ENCODE data around the gene SLC24A3.

DNA sequence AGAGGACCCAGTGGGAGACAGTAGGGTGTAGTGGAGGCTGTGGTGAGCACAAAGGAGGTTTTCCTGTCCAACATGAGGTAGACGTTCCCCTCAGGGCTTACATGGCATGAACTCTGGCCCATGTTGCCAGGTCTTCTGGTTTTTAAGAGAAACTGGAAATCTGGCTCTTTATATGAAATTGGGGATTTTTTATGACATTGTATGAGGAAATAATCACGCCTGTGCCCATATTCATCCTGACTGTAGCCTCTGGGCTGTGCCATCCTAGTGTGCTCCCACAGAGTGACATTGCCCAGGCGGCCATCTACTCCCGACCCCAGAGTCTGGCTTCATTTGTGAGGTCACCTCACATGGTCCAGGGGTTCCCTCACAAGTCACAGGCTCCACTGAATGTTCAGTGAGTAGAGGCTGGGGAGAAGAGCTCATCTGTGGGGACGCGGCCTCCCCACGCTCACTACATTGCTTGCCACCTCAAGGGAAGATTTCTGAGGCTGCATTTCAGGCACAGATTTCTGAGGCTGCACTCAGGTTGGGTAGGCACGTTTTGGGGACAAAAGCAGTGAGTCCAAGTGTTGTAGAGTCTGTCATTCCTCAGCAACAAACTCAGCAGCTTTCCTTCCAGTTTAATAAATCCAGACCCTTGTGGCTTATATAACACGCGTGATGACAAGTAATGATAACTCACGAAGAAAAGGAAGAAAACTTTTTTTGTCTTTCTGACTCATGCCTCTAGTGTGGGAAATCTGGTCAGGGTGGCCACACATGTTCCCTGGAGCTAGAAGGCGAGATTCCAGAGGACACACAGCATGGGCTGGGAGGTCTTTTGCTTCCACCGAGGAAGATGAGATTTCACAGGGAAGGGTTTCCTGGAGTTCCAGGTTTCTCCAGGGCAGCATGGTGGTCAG is 41.7 kb downstream of the SLC24A3 start:
- TF ChIP-seq, protein P1, sequence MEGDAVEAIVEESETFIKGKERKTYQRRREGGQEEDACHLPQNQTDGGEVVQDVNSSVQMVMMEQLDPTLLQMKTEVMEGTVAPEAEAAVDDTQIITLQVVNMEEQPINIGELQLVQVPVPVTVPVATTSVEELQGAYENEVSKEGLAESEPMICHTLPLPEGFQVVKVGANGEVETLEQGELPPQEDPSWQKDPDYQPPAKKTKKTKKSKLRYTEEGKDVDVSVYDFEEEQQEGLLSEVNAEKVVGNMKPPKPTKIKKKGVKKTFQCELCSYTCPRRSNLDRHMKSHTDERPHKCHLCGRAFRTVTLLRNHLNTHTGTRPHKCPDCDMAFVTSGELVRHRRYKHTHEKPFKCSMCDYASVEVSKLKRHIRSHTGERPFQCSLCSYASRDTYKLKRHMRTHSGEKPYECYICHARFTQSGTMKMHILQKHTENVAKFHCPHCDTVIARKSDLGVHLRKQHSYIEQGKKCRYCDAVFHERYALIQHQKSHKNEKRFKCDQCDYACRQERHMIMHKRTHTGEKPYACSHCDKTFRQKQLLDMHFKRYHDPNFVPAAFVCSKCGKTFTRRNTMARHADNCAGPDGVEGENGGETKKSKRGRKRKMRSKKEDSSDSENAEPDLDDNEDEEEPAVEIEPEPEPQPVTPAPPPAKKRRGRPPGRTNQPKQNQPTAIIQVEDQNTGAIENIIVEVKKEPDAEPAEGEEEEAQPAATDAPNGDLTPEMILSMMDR (IDR thresholded peaks at IDR 0.05) = no peak
- TF ChIP-seq POLR2A (IDR thresholded peaks at IDR 0.05) = no peak
